ENCODE data around the gene ZNF205. TPM values are rescaled to one million over a fixed set of nuclear protein-coding genes. Genes with fewer than 3 reads are reported as not detected.

ZNF205 gene
- total RNA-seq, 1 donor: 17.7 TPM

- peak; percentile 72 for DNase-seq (ENCODE audit: insufficient read length, low spot score, missing footprints)
- Histone ChIP-seq H4K20me1 (ENCODE audit: insufficient read depth, low read length) (peaks cover 5% of the 10 kb centered on the region), H3K4me2 (ENCODE audit: insufficient read depth, low read length) (no peak overlapping the region), H3K79me2 (ENCODE audit: insufficient read depth, low read length) (peaks cover 17% of the 10 kb centered on the region), H2AFZ (ENCODE audit: low read length) (no peak overlapping the region), H3K36me3 (ENCODE audit: insufficient read depth, low read length) (peaks cover 17% of the 10 kb centered on the region), H3K9me3 (ENCODE audit: low read depth, low read length) (no peaks in the 10 kb centered on the region), H3K27me3 (ENCODE audit: insufficient read depth, low read length) (no peaks in the 10 kb centered on the region), H3K4me1 (ENCODE audit: insufficient read depth, low read length) (peaks cover 8% of the 10 kb centered on the region), H3K27ac (ENCODE audit: low read depth, low read length) (no peak overlapping the region), H3K4me3 (ENCODE audit: insufficient read depth, low read length) (no peak overlapping the region)
- no peak for TF ChIP-seq CTCF (IDR thresholded peaks at IDR 0.05; ENCODE audit: extremely low read depth, low read depth, low read length)
These were observed 5.9 kb downstream of the ZNF205 start for GRCh38 chr16:3118204-3118790.

GRCh38 chr16:3118846-3119245 lies 6.5 kb downstream of the ZNF205 start:
- H3K4me1 ChIP-seq (ENCODE audit: insufficient read depth, low read length): peaks cover 8% of the 10 kb centered on the region
- H3K27me3 ChIP-seq (ENCODE audit: insufficient read depth, low read length): no peaks in the 10 kb centered on the region
- H3K4me3 ChIP-seq (ENCODE audit: insufficient read depth, low read length): no peak overlapping the region
- H3K9me3 ChIP-seq (ENCODE audit: low read depth, low read length): no peaks in the 10 kb centered on the region
- H3K36me3 ChIP-seq (ENCODE audit: insufficient read depth, low read length): peaks cover 17% of the 10 kb centered on the region
- H3K79me2 ChIP-seq (ENCODE audit: insufficient read depth, low read length): peaks cover 11% of the 10 kb centered on the region
- H3K4me2 ChIP-seq (ENCODE audit: insufficient read depth, low read length): no peak overlapping the region
- DNase-seq (ENCODE audit: insufficient read length, low spot score, missing footprints): peak; percentile 58
- no peak overlapping the region for H2AFZ ChIP-seq (ENCODE audit: low read length)
- no peak for TF ChIP-seq CTCF (IDR thresholded peaks at IDR 0.05; ENCODE audit: extremely low read depth, low read depth, low read length)
- peaks cover 2% of the 10 kb centered on the region for H4K20me1 ChIP-seq (ENCODE audit: insufficient read depth, low read length)
- H3K27ac ChIP-seq (ENCODE audit: low read depth, low read length): no peak overlapping the region

- H3K4me2 ChIP-seq (ENCODE audit: insufficient read depth, low read length): no peak overlapping the region
- H3K36me3 ChIP-seq (ENCODE audit: insufficient read depth, low read length): peaks cover 17% of the 10 kb centered on the region
- H4K20me1 ChIP-seq (ENCODE audit: insufficient read depth, low read length): no peaks in the 10 kb centered on the region
- H3K27me3 ChIP-seq (ENCODE audit: insufficient read depth, low read length): no peaks in the 10 kb centered on the region
- H3K79me2 ChIP-seq (ENCODE audit: insufficient read depth, low read length): peaks cover 7% of the 10 kb centered on the region
- no peak for TF ChIP-seq CTCF (IDR thresholded peaks at IDR 0.05; ENCODE audit: extremely low read depth, low read depth, low read length)
- peaks cover 7% of the 10 kb centered on the region for H3K4me1 ChIP-seq (ENCODE audit: insufficient read depth, low read length)
- H2AFZ ChIP-seq (ENCODE audit: low read length): no peak overlapping the region
- H3K9me3 ChIP-seq (ENCODE audit: low read depth, low read length): no peaks in the 10 kb centered on the region
- H3K27ac ChIP-seq (ENCODE audit: low read depth, low read length): no peak overlapping the region
- DNase-seq (ENCODE audit: insufficient read length, low spot score, missing footprints): peak; percentile 38
- H3K4me3 ChIP-seq (ENCODE audit: insufficient read depth, low read length): no peak overlapping the region
These were observed 6.9 kb downstream of the ZNF205 start for GRCh38 chr16:3119286-3119685.

- H3K36me3 ChIP-seq (ENCODE audit: insufficient read depth, low read length): peaks cover 17% of the 10 kb centered on the region
- H2AFZ ChIP-seq (ENCODE audit: low read length): no peak overlapping the region
- peak; percentile 10 for DNase-seq (ENCODE audit: insufficient read length, low spot score, missing footprints)
- H4K20me1 ChIP-seq (ENCODE audit: insufficient read depth, low read length): no peaks in the 10 kb centered on the region
- no peak overlapping the region for H3K27ac ChIP-seq (ENCODE audit: low read depth, low read length)
- no peaks in the 10 kb centered on the region for H3K9me3 ChIP-seq (ENCODE audit: low read depth, low read length)
- no peak for TF ChIP-seq CTCF (IDR thresholded peaks at IDR 0.05; ENCODE audit: extremely low read depth, low read depth, low read length)
- H3K4me1 ChIP-seq (ENCODE audit: insufficient read depth, low read length): peaks cover 7% of the 10 kb centered on the region
- no peaks in the 10 kb centered on the region for H3K27me3 ChIP-seq (ENCODE audit: insufficient read depth, low read length)
- no peak overlapping the region for H3K4me3 ChIP-seq (ENCODE audit: insufficient read depth, low read length)
- no peak overlapping the region for H3K4me2 ChIP-seq (ENCODE audit: insufficient read depth, low read length)
- peaks cover 4% of the 10 kb centered on the region for H3K79me2 ChIP-seq (ENCODE audit: insufficient read depth, low read length)
These were observed 7.5 kb downstream of the ZNF205 start for GRCh38 chr16:3119701-3120408.
